Right lobe of liver (tissue), 4 donors: Measurements from ENCODE around the gene LGALS16.

Experiments used
- CTCF ChIP-seq, 4 donors: fragments of 200-600 bp in 3 of 4; fragments of 450-650 bp in 1 of 4; IDR thresholded peaks; one replicate each; pipeline versions ENCODE4 v1.5.1 to v1.8.0; 2016 to 2022; ENCODE audit warnings: antibody characterized with exemption in 4 of 4, mild to moderate bottlenecking in 2 of 4
- POLR2A ChIP-seq: fragments of 450-650 bp; IDR thresholded peaks from one replicate; pipeline ENCODE4 v1.6.1; 2017; ENCODE audit warnings: antibody characterized with exemption, mild to moderate bottlenecking
- donor health status: DM: no; HTN: no; CAD: no.
- donor health status: DM: no; HTN: no; CAD: no.
- donor health status: DM: no; HTN: yes; CAD: no.

GRCh38 chr19:39660661-39661060, 4.9 kb downstream of the LGALS16 start:
- TF ChIP-seq CTCF (IDR thresholded peaks at IDR 0.05) = no peak
- TF ChIP-seq POLR2A = no peak
